Tibial nerve (tissue), 4 donors: ENCODE data around the gene DUSP6. TPM values are rescaled to one million over a fixed set of nuclear protein-coding genes. Genes with fewer than 3 reads are reported as not detected.

Experiments
- DNase-seq, 2 donors: peaks; one replicate each; pipeline ENCODE4 v3.0.0-alpha.2; 2019; ENCODE audit warnings: low spot score in 2 of 2
- H3K27ac ChIP-seq, 4 donors: fragments of 200-600 bp; sonication (generic) in 3 of 4; one replicate each; pipeline ENCODE4 v1.5.1; 2017 to 2019; ENCODE audit warnings: mild to moderate bottlenecking in 1 of 4
- H3K27me3 ChIP-seq, 2 donors: fragments of 200-600 bp; sonication (generic) in 1 of 2; one replicate each; pipeline versions ENCODE4 v1.5.1 to v1.6.0; 2017 to 2019
- H3K36me3 ChIP-seq, 3 donors: fragments of 200-600 bp; sonication (generic); one replicate each; pipeline ENCODE4 v1.5.1; 2018 to 2019
- H3K4me1 ChIP-seq, 4 donors: fragments of 200-600 bp; sonication (generic) in 3 of 4; one replicate each; pipeline ENCODE4 v1.5.1; 2017 to 2019
- H3K4me3 ChIP-seq, 4 donors: fragments of 200-600 bp; sonication (generic) in 3 of 4; one replicate each; pipeline ENCODE4 v1.5.1; 2017 to 2019; ENCODE audit warnings: mild to moderate bottlenecking in 1 of 4, moderate library complexity in 1 of 4
- H3K9me3 ChIP-seq, 4 donors: fragments of 200-600 bp; sonication (generic) in 3 of 4; one replicate each; pipeline ENCODE4 v1.5.1; 2017 to 2019
- CTCF ChIP-seq, 5 experiments: fragments of 200-600 bp in 3 of 5; fragments of 450-650 bp in 2 of 5; sonication (generic) in 3 of 5; IDR thresholded peaks; one replicate each; pipeline ENCODE4 v1.5.1; 2016 to 2019; ENCODE audit warnings: antibody characterized with exemption in 5 of 5, mild to moderate bottlenecking in 3 of 5, moderate library complexity in 2 of 5
- EP300 ChIP-seq, 2 donors: sonication (generic); formaldehyde crosslinking; IDR thresholded peaks; one replicate each; pipeline ENCODE4 v1.6.1; 2017; ENCODE audit warnings: antibody characterized with exemption in 2 of 2, mild to moderate bottlenecking in 1 of 2
- POLR2A ChIP-seq, 2 donors: fragments of 450-650 bp; IDR thresholded peaks; one replicate each; pipeline ENCODE4 v1.6.1; 2017; ENCODE audit warnings: antibody characterized with exemption in 2 of 2, mild to moderate bottlenecking in 2 of 2, moderate library complexity in 2 of 2
- WGBS, 2 donors: methylation state at CpG; one replicate each; pipeline ENCODE4 v1.1.5; 2018; 5-methylcytosine and 5-hydroxymethylcytosine counted together
- total RNA-seq, 4 donors: library from RNA; depleted of rRNA; stranded (reverse); fragments of >200 nt; gene quantifications; one replicate each; pipeline ENCODE4 v1.1.0, GENCODE V29; 2016

DUSP6 gene
- total RNA-seq, 4 donors from 2014 or later = 66.5 to 85.2 (median 72.8) TPM

GRCh38 chr12:89334548-89335169 lies 17.6 kb downstream of the DUSP6 start:
- TF ChIP-seq EP300 (IDR thresholded peaks at IDR 0.05) (no peak), CTCF (IDR thresholded peaks at IDR 0.05) (no peak), POLR2A (IDR thresholded peaks at IDR 0.05) (no peak)
- H3K4me1 ChIP-seq = peaks cover 0 to 7% (median 5%) of the 10 kb centered on the region in 4 donors
- no peak overlapping the region for H3K27ac ChIP-seq
- WGBS, 2 donors = 30 to 38% methylated on average over 5 of the region's 5 CpGs
- no peaks in the 10 kb centered on the region for H3K36me3 ChIP-seq
- no peaks in the 10 kb centered on the region for H3K27me3 ChIP-seq
- DNase-seq = no peak
- H3K4me3 ChIP-seq = no peak overlapping the region
- H3K9me3 ChIP-seq = peaks cover 0 to 10% (median 0%) of the 10 kb centered on the region in 4 donors

GRCh38 chr12:89333564-89334252 lies 18.6 kb downstream of the DUSP6 start:
- no peak overlapping the region for H3K4me3 ChIP-seq
- H3K4me1 ChIP-seq = peaks cover 0 to 12% (median 6%) of the 10 kb centered on the region in 4 donors
- H3K36me3 ChIP-seq = no peaks in the 10 kb centered on the region
- TF ChIP-seq EP300 (IDR thresholded peaks at IDR 0.05) (peak in 1 of 2 donors; percentile 30), POLR2A (IDR thresholded peaks at IDR 0.05) (no peak), CTCF (IDR thresholded peaks at IDR 0.05) (no peak)
- no peak for DNase-seq
- peaks cover 0 to 10% (median 0%) of the 10 kb centered on the region in 4 donors for H3K9me3 ChIP-seq
- peak overlapping the region in 1 of 4 donors; percentile 34 for H3K27ac ChIP-seq
- 60 to 67% methylated on average over 4 of the region's 4 CpGs for WGBS, 2 donors
- no peaks in the 10 kb centered on the region for H3K27me3 ChIP-seq

GRCh38 chr12:89328151-89329030 lies 23.9 kb downstream of the DUSP6 start:
- Histone ChIP-seq H3K4me3 (peak overlapping the region in 1 of 4 donors; percentile 3), H3K27ac (peak overlapping the region in 3 of 4 donors; percentile 44 to 81 (median 80)), H3K27me3 (no peaks in the 10 kb centered on the region), H3K36me3 (no peaks in the 10 kb centered on the region), H3K4me1 (peaks cover 0 to 43% (median 13%) of the 10 kb centered on the region in 4 donors), H3K9me3 (peaks cover 0 to 10% (median 0%) of the 10 kb centered on the region in 4 donors)
- DNase-seq = no peak
- WGBS, 2 donors = 34 to 37% methylated on average over 9 of the region's 9 CpGs
- TF ChIP-seq CTCF (IDR thresholded peaks at IDR 0.05) (no peak), EP300 (IDR thresholded peaks at IDR 0.05) (peak in 1 of 2 donors; percentile 85)

GRCh38 chr12:89327486-89328094 lies 24.7 kb downstream of the DUSP6 start:
- Histone ChIP-seq H3K27me3 (no peaks in the 10 kb centered on the region), H3K27ac (peak overlapping the region in 3 of 4 donors; percentile 3 to 81 (median 80)), H3K4me1 (peaks cover 0 to 43% (median 12%) of the 10 kb centered on the region in 4 donors), H3K36me3 (no peaks in the 10 kb centered on the region), H3K9me3 (peaks cover 0 to 10% (median 0%) of the 10 kb centered on the region in 4 donors), H3K4me3 (no peak overlapping the region)
- TF ChIP-seq EP300 (IDR thresholded peaks at IDR 0.05) = no peak
- no peak for TF ChIP-seq CTCF (IDR thresholded peaks at IDR 0.05)
- no peak for TF ChIP-seq POLR2A (IDR thresholded peaks at IDR 0.05)
- no peak for DNase-seq
- WGBS, 2 donors = 31 to 45% methylated on average over 8 of the region's 8 CpGs
